DLD1 (cell line): ENCODE data around the gene TMEM169.

ENCODE experiments used
- in situ Hi-C: cut with HindIII; loops from 2 replicates; pipeline ENCODE4 v1.10.0; 2017; ENCODE audit warnings: low sequenced_read_pairs

TMEM169 gene, protein sequence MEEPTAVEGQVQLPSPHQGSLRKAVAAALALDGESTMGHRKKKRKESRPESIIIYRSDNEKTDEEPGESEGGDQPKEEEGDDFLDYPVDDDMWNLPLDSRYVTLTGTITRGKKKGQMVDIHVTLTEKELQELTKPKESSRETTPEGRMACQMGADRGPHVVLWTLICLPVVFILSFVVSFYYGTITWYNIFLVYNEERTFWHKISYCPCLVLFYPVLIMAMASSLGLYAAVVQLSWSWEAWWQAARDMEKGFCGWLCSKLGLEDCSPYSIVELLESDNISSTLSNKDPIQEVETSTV

DNA sequence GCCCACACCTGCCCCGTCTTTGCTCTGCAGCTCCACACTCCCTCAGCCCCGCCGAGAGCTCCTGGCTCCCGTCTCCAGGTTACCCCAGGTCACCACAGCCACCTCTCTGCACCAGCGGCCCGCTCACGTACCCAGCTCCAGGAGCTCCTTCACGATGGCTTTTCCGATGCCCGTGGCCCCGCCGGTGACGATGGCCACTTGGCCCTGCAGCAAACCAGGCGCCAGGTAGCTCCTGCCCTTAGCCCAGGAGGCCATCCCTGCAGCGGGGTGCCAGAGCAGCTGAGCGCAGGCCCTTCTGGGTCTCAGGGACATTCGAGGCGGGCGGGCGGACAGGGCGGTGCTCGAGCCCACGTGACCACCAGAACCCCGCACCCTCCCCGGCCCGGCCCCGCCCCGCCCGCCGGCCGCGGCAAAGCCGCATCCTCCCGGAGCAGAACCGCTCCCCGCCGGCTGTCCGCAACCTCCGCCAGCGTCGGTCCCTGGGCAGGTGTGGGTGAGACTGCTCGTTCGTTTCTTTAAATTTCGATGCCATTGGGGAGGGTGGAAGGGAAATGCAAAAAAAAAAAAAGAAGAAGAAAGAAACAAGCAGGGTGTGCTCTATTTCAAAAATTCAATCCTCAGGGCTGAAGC, at the start of gene TMEM169, which contains the start of gene PECR:
TSS of gene TMEM169 (plus strand) at position 433 of the 630 bp plus-strand sequence. CDS start 14,045 bp downstream, outside the sequence.
TSS of gene PECR (minus strand) at position 323 of the 630 bp plus-strand sequence. CDS start at position 255, 68 bp downstream.
- in situ Hi-C loops, result no loop called here

- in situ Hi-C loops, result no loop called here
Observed at GRCh38 chr2:216031960-216032689, 49.6 kb upstream of the TMEM169 start.

GRCh38 chr2:216033403-216033802, 48.3 kb upstream of the TMEM169 start:
- in situ Hi-C loops, result no loop called here

GRCh38 chr2:216034065-216034464, 47.7 kb upstream of the TMEM169 start:
- in situ Hi-C loops, result no loop called here

- in situ Hi-C loops, result no loop called here
Observed at GRCh38 chr2:216039918-216040317, 41.8 kb upstream of the TMEM169 start.

DNA sequence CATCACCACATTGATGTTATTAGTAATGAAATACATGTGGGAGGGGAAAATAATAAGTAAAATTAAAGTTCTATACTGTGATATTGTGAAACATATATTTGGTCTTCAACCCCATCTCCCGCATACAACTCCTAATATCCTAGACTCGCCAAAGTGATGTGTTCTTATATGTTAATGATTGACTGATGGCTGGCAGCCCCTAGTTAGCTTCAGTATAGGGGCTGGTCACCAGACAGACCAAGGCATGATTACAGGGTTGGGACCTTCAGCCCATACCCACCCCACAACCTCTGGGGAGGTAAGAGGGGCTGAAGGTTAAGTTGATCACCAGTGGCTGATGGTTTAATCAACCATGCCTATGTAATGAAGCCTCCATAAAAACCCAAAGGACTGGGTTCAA, 40.3 kb upstream of the TMEM169 start:
- in situ Hi-C loops, result no loop called here

GRCh38 chr2:216043949-216044348, 37.8 kb upstream of the TMEM169 start:
- in situ Hi-C loops, result no loop called here

DNA sequence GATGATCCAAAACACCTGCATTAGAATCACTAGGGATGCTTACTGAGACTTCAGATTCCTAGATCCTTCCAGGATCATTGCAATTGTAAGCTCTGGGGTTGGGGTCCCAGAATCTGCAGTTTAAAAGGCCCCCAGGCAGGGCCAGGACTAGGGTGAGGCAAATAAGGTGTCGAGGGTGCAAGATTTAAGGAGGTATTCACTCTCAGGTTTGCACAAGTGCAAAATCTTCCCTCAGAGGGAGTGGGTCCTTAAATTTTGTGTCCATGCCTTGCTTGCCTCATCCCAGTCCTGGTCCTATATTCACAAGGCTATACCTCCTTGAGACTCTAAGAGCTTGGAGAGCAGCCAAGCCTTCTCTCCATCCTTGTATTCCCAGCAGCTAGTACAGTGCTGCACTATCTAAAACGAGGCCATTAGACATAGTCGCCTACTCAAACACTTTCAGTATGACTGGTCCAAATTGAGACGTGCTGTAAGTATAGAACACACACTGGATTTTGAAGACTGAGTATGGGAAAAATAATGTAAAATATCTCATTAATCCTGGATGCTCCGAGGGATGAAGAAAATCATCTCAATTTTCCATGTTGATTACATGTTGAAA, 36.7 kb upstream of the TMEM169 start:
- in situ Hi-C loops, result no loop called here

- in situ Hi-C loops, result no loop called here
Observed at GRCh38 chr2:216047397-216047796, 34.3 kb upstream of the TMEM169 start.

DNA sequence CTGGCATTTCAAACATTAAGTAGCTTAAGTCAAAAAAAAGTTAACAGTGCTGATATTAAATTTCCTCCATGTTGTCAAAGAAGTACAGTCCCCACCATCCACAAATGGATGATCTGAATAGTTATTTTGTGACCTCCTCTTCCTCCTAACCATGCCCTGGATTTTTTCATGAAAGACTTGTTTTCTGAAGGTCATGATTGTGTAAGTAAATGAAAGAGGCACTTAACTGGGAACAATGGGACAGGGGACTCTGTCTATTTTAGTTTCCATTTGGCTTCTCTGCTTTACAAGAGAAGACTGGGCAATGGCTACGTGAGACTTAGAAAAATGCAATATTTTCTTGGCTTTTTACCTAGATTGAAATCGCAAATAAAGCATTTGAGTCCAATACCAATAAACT, 32.3 kb upstream of the TMEM169 start:
- in situ Hi-C loops, result no loop called here

- in situ Hi-C loops, result no loop called here
Observed at GRCh38 chr2:216051350-216051749, 30.4 kb upstream of the TMEM169 start.

DNA sequence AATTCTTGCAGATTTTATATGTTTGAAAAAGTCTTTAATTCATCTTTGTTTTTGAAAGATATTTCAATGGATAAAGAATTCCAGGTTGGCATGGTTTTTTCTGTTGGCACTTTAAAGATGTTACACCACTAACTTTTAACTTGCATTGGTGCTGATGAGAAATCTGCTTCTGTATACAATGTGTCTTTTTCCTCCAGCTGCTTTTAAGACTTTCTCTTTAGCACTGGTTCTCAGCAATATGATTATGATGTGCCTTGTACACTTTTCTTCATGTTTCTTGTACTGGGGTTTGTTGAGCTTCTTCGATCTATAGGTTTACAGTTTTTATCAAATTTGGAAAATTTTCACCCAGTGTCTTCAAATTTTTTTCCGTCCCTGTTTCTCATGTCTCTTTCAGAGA, 29.3 kb upstream of the TMEM169 start:
- in situ Hi-C loops, result no loop called here

DNA sequence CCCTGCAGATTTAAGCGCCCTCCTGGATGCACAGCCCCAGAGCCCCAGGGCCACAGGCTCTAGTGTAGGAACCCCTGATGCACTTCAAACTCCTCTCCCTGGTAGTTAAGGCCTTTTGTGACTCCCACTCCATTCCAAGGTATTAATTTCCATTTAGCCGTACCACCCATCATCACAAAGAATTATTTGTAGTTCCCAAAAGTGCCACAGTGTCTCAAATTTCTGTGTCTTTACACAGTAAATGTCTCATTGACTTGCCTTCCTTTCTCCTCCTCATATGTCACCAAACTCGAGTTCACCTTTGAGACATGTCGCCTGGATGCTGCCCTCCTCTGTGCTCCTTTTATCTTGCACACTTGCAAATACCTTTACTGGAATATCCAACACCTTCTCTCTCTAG, 26.0 kb upstream of the TMEM169 start:
- in situ Hi-C loops, result no loop called here

GRCh38 chr2:216056739-216057138, 25.0 kb upstream of the TMEM169 start:
- in situ Hi-C loops, result no loop called here

GRCh38 chr2:216057688-216058193, 24.0 kb upstream of the TMEM169 start:
- in situ Hi-C loops, result no loop called here

DNA sequence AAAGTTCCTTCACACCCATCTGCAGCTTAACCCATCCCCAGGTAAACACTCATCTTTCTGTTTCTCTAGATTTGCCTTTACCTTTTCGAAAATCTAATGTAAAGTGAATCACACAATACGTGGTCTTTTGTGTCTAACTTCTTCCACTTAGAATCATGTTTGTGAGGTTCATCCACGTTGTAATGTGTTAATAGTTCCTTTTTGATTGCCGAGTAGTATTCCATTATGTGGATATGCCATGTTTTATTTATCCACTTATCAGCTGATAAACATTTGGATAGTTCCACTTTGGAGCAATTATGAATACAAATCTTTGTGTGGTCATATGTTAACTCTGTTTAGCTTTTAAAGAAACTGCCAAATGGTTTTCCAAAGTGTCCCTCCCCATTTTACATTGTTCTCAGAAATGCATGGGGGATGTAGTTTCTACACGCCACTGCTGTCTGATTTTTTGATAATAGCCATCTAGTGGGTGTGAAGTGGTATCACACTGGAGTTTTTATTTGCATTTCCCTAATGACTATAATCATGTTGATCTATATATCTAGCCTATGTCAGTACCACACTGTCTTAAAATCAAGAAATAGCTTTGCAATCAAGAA, 22.4 kb upstream of the TMEM169 start:
- in situ Hi-C loops, result no loop called here

DNA sequence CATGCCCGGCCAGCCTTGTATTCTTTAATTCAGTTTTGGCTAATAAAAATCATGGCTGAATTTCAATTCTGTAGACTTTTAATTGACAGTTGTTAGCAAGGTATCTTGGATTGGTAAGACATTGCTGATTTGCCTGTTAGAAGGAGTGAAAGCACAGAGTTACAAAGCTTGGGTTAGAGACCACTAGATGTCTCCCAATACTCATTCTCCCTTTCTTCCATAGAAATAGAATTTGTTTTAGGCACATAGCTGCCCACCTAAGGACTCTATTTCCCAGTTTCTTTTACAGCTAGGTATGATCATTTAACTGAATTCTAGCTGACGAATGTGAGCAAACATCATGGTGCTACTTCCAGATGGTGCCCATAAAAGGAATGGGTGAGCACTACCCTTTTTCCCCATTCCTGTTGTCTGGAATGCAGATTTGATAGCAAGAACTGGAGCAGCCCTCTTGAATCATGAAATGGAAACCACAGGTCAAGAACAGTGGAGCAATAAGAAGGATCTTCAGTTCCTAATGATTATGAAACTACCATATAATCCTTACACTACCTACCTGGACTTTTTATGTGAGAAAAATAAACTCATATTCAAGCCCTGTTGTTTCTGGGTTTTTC, 17.6 kb upstream of the TMEM169 start:
- in situ Hi-C loops, result no loop called here

DNA sequence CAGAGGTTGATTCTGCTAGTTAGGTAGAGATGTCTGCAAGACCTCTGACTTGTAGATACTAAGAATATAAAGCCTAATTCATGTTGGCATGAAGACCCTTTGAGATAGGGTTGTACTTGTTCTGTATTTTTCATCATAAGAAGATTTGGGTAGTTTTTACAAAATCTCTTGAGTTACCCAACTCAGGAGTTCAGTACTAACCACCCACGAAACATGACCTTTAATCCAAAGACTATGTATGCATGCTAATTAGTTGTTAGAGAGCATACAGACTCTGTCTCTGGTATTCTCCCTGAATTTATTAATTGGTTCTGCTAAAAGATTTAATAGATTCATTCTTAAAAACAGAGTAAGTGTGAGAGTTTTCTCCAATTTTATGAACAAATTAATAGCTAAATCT, 17.1 kb upstream of the TMEM169 start:
- in situ Hi-C loops, result no loop called here

- in situ Hi-C loops, result no loop called here
Observed at GRCh38 chr2:216066230-216066629, 15.5 kb upstream of the TMEM169 start.

GRCh38 chr2:216069028-216069427, 12.7 kb upstream of the TMEM169 start:
- in situ Hi-C loops, result no loop called here
